Measurements from ENCODE around the gene IRF2. TPM values are rescaled to one million over a fixed set of nuclear protein-coding genes. Genes with fewer than 3 reads are reported as not detected.
A peak's percentile ranks its signal among the peaks of the same experiment; 100 is the strongest.

IRF2 gene
- total and polyA plus RNA-seq, 12 donors, result 19.0 to 93.1 (median 52.3) TPM

GRCh38 chr4:184403384-184403781 lies 71.0 kb downstream of the IRF2 start:
- no peak for TF ChIP-seq POLR2A (IDR thresholded peaks at IDR 0.05)
- no peak for TF ChIP-seq CTCF (IDR thresholded peaks at IDR 0.05)
- peaks cover 26 to 67% of the 10 kb centered on the region in 2 donors for H3K4me1 ChIP-seq (replicated peaks in 1 of 2)
- peaks cover 0 to 44% of the 10 kb centered on the region in 2 donors for H3K36me3 ChIP-seq (replicated peaks in 1 of 2)
- DNase-seq, result peak in 1 of 7 donors; percentile 24
- WGBS, 4 donors, result 20 to 63% (median 40%) methylated on average over 1 of the region's 1 CpG
- H3K9me3 ChIP-seq (replicated peaks in 1 of 3), result no peaks in the 10 kb centered on the region
- intact Hi-C loops (cut with DNase I), result loop anchor here in 1 of 2 donors (10.0 kb wide), 1 partner anchor 51 kb away; no protein-coding TSS in a partner anchor
- H3K27me3 ChIP-seq, result no peaks in the 10 kb centered on the region
- H3K4me3 ChIP-seq, result no peak overlapping the region
- peak overlapping the region in 3 of 5 donors; percentile 46 to 93 (median 71) for H3K27ac ChIP-seq

- no peak for TF ChIP-seq POLR2A (IDR thresholded peaks at IDR 0.05)
- no peak overlapping the region for H3K4me3 ChIP-seq
- H3K4me1 ChIP-seq (replicated peaks in 1 of 2), result peaks cover 26 to 67% of the 10 kb centered on the region in 2 donors
- 81 to 89% (median 86%) methylated on average over 14 of the region's 14 CpGs for WGBS, 4 donors
- peaks cover 0 to 47% of the 10 kb centered on the region in 2 donors for H3K36me3 ChIP-seq (replicated peaks in 1 of 2)
- DNase-seq, result no peak
- intact Hi-C loops (cut with DNase I), result loop anchor here in 1 of 2 donors (10.0 kb wide), 1 partner anchor 52 kb away; no protein-coding TSS in a partner anchor
- no peaks in the 10 kb centered on the region for H3K9me3 ChIP-seq (replicated peaks in 1 of 3)
- H3K27ac ChIP-seq, result peak overlapping the region in 3 of 5 donors; percentile 46 to 93 (median 71)
- H3K27me3 ChIP-seq, result no peaks in the 10 kb centered on the region
Observed at GRCh38 chr4:184402740-184403383, 71.5 kb downstream of the IRF2 start.

GRCh38 chr4:184402239-184402638 lies 72.1 kb downstream of the IRF2 start:
- no peak overlapping the region for H3K4me3 ChIP-seq
- H3K27ac ChIP-seq, result peak overlapping the region in 3 of 5 donors; percentile 71 to 93 (median 76)
- no peaks in the 10 kb centered on the region for H3K27me3 ChIP-seq
- peaks cover 0 to 47% of the 10 kb centered on the region in 2 donors for H3K36me3 ChIP-seq (replicated peaks in 1 of 2)
- peak in 1 of 7 donors; percentile 27 for DNase-seq
- intact Hi-C loops (cut with DNase I), result loop anchor here in 1 of 2 donors (10.0 kb wide), 1 partner anchor 53 kb away; no protein-coding TSS in a partner anchor
- no peak for TF ChIP-seq POLR2A (IDR thresholded peaks at IDR 0.05)
- no peak for TF ChIP-seq CTCF (IDR thresholded peaks at IDR 0.05)
- no peaks in the 10 kb centered on the region for H3K9me3 ChIP-seq (replicated peaks in 1 of 3)
- peaks cover 28 to 67% of the 10 kb centered on the region in 2 donors for H3K4me1 ChIP-seq (replicated peaks in 1 of 2)
- WGBS, 4 donors, result 84 to 96% (median 89%) methylated on average over 9 to 12 of the region's 12 CpGs

- Histone ChIP-seq H3K4me1 (replicated peaks in 1 of 2) (peaks cover 28 to 73% of the 10 kb centered on the region in 2 donors), H3K4me3 (no peak overlapping the region), H3K27me3 (no peaks in the 10 kb centered on the region), H3K9me3 (replicated peaks in 1 of 3) (no peaks in the 10 kb centered on the region), H3K27ac (peak overlapping the region; percentile 67 to 93 (median 83)), H3K36me3 (replicated peaks in 1 of 2) (peaks cover 0 to 48% of the 10 kb centered on the region in 2 donors)
- TF ChIP-seq CTCF (IDR thresholded peaks at IDR 0.05), result no peak
- TF ChIP-seq POLR2A (IDR thresholded peaks at IDR 0.05), result no peak
- WGBS, 4 donors, result 66 to 71% (median 69%) methylated on average over 13 of the region's 13 CpGs
- peak in 1 of 7 donors; percentile 17 for DNase-seq
- intact Hi-C loops (cut with DNase I), result loop anchor here in 1 of 2 donors (10.0 kb wide), 1 partner anchor 53 kb away; no protein-coding TSS in a partner anchor
Observed at GRCh38 chr4:184401397-184402171, 72.8 kb downstream of the IRF2 start.

Measured in adrenal gland (tissue), 12 donors.